Measurements from ENCODE around the gene RNF20.
A peak's percentile ranks its signal among the peaks of the same experiment; 100 is the strongest.
"Not testable (repeated sequence)": the region's sequence is repeated elsewhere in the genome, so short reads cannot be mapped to it uniquely, and the experiment has no call there.

Gene RNF20, protein sequence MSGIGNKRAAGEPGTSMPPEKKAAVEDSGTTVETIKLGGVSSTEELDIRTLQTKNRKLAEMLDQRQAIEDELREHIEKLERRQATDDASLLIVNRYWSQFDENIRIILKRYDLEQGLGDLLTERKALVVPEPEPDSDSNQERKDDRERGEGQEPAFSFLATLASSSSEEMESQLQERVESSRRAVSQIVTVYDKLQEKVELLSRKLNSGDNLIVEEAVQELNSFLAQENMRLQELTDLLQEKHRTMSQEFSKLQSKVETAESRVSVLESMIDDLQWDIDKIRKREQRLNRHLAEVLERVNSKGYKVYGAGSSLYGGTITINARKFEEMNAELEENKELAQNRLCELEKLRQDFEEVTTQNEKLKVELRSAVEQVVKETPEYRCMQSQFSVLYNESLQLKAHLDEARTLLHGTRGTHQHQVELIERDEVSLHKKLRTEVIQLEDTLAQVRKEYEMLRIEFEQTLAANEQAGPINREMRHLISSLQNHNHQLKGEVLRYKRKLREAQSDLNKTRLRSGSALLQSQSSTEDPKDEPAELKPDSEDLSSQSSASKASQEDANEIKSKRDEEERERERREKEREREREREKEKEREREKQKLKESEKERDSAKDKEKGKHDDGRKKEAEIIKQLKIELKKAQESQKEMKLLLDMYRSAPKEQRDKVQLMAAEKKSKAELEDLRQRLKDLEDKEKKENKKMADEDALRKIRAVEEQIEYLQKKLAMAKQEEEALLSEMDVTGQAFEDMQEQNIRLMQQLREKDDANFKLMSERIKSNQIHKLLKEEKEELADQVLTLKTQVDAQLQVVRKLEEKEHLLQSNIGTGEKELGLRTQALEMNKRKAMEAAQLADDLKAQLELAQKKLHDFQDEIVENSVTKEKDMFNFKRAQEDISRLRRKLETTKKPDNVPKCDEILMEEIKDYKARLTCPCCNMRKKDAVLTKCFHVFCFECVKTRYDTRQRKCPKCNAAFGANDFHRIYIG

DNA sequence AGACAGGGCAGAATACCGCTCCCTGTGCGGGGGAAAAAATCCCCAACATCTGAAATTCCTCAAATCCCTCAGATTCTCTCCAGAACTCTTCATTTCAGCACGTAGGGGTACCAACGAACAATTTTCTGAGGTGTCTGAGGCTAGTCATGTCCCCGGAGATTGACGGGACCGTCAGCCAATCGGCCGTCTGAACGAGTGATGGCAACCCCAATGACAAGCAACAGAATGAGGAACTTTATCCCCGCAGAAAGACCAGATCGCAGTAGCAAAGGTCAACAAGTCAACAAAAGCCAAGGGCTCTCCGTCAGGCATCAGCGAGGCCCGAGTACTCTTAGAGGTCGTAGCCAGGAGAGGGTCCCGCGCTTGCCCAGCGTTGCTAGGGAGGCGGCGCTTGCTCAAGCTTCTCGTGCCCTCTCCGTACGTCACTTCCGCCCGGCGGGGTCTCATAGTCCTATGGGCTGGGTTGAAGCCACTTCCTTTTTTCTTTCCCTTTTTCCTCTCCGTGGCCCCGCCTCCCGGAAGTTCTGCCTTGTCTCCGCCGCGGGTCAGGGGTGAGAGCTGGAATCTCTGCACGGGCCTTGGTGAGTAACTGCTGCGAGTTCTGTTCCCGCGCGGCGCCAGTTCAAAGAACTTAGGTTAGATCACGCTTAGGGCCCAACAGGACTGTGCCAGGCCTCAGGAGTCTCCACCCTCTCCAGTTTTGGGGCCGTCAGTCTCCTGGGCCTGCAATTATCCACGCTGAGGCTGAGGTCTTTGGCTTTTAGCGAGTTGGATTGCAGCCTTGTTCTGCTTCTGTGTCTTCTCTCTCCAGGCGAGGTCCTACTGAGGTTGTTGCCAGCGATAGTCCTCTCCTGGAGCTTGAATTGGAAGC, at the start of gene RNF20:
Gene RNF20, plus strand, starts transcription at position 520 of the 871 bp plus-strand sequence. CDS start 1,571 bp downstream, outside the sequence.
- DNase-seq = peak; percentile 99

DNA sequence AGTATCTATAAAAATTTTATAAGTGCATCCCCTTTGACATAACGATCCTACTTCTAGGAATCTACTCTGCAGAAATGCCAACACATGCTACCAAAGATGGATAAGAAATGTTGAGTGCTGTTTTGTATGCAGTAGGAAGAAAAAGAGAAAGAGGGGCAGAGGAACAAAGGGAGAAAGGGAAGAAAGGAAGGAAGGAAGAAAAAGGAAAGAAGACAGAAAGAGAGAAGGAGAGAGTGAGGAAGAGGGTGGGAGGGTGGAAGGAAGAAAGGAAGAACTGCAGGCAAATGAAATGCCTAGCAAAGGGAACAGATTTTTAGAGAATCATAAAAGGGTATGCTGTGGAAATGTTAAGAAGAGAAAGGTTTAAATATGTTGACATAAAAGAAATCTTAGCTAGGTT, 49.6 kb upstream of the RNF20 start:
- DNase-seq = no peak

DNA sequence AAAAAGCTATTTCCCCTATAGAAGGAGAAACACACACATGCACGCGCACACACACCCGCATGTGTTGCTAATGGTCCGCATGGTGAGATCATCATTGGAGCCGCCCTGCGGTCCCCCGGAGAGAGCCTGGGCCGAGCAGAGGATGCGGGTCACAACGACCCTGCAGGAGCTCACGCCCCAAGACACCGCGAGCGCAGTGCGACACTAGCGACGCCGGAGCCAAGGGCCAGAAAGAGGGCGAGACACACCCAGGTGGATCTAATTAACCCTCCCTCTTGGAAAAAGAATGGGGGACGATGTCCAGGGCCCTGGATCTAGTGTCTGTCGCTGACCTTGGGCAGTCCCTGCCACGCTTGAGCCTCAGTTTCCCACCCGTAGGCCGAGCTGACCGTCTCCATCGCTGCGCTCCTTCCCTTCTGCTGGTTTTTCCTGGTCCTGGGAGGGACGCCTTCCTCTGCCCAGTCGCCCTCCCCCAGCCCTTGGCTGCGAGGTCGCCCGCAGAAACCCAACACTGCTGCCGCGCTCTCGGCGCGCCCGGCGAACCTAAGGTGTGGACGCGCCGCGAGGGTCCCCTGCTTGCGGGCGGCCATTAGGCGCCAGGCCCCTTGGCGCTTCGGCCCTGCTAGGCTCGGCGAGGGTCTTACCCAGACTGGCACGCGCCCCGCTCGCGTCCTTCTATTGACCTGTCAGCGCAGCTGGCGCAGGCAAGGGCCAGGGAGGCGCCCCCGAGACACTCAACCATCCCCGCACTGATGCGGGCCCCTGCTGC, 47.5 kb upstream of the RNF20 start:
- DNase-seq = peak; percentile 40

DNA sequence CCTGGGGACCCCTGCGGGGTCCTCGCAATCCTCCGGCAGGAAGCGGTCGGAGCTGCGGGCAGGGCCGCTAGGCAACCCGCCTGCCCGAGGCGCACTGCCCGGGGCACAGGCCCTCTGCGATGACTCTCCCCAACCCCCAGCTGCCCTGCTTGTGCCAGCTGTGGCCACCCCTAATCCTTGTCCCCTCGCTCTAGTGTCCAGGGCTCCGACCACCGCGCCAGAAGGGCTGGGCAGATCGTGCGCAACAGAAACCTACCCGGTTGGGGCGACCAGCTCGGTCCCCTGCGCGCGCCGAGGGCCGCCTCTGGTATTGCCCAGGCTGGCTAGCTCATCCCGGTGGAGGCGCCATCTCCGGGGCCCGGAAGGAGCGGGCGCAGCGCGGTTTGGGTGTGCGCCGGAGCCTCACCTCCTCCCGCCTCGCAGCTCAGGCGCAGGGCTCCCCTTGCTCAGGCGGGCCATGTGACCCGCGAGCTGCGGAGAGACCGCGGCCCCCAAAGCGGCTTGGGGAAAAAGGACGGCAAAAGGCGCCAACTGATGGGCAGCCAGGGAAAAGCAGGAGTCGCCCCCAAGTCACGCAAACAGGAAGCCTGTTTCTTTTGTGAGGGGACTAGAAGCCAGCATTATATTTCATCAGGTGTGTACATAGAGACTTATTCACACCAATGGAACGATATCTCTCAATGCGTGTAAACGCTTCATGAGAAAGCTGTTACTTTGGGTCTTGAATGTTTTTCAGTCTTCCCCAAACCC, 46.8 kb upstream of the RNF20 start:
- DNase-seq = peak; percentile 55

DNA sequence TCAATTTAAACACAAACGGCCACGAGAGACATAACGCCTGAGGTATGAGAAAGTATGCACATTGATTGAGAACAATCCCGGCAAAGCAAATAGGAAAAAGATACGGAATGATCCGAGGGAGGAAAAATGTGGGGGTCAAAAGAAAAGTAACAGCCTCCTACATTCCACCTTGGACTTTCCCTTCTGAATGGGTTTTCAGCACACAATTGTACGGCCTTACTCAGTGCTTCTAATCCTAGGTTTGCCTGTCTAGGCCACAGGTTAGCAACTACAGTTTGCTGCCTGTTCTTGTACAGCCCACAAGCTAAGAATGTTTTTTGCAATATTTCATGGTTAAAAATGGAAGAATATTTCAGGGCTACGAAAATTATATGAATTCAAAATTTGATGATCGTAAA, 46.2 kb upstream of the RNF20 start:
- no peak for DNase-seq

DNA sequence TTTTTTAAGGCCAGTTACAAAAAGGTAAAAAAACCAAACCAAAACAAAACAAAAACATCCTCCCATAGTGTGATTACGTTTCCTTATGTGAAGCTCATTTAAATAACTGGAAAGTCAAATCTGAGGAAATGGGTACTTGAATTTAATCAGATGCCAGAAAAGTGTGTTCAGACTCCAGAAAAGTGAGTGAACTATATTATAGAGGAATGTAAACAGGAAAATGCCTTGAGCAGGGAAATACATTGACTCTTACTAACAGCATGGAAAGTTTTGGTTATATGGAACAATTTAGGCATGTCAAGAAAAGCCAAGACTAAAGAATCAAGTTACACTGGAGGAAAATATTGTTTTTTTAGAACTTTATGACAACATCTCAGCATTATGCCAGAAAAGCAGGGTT, 37.8 kb upstream of the RNF20 start:
- DNase-seq = no peak

DNA sequence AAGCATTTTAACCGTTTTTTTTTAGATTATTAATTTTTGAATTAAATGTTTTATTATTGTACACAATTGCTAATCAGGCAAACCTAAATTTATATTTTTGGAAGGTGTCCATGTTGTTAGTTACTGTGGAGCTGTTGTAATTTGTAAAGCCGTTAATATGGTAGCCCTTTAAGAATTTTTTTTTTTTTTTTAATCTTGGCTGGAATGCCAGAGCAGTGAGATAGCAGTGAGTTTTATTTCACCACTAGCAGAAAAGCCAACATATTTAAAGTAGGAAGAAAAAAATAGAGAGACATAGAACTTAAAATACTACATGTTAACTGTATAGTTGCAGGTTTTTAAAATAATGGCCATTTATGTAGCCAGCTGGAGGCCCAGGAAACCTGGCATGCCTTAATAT, 35.3 kb upstream of the RNF20 start:
- DNase-seq = no peak

DNA sequence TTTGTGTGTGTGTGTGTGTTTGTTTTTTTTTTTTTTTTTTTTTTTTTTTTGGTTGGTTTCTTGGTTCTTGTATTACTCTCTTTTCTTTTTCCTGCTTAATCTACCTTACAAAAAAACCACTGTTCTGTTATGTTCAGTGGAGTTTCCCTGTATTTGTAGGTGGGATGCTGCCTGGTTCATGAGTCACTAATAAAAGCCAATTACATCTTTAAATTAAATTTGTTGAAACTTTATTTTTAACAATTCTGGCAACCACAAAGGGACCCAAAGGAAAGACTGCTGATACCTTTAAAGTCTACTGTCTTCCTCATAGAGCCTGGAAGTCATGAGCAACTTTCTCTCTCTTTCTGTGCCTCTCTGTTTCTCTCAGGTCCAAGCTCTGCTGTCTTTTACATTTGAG, 29.5 kb upstream of the RNF20 start:
- DNase-seq = no peak

DNA sequence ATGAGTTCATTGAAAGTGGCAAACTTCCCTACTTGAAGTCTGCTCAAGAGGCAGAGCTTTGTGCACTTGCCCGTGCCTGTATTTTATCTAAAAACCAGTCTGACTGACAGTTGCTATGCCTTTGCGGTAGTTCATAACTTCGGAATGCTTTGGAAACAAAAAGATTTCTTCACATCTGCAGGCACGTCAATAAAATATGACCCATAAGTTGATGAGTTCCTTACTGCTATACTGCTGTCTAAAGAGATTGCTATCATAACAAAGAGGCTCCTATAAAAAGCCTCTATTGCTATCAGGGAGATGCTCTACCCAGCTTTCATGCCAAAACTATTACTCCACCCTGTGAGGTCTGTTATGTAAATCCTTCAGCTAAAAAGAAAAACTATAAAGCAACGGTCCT, 25.4 kb upstream of the RNF20 start:
- DNase-seq = no peak

DNA sequence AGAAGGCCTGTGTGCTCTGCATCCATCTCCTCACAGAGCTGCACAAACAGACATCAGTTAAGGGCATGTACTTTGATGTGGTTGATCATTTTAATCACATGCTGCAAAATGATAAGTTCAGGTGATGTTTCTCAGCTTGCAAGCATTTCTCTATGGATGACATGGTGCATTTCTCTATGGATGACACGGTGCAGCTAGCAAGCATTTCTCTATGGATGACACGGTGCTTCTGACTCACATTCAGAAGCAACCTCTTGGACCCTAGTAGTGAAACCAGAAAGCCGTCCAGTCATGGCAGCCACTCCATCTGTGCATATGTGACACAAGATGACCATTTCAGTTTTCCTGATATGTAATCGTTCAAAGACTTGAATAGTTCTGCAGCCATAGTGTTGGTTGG, 24.1 kb upstream of the RNF20 start:
- no peak for DNase-seq

DNA sequence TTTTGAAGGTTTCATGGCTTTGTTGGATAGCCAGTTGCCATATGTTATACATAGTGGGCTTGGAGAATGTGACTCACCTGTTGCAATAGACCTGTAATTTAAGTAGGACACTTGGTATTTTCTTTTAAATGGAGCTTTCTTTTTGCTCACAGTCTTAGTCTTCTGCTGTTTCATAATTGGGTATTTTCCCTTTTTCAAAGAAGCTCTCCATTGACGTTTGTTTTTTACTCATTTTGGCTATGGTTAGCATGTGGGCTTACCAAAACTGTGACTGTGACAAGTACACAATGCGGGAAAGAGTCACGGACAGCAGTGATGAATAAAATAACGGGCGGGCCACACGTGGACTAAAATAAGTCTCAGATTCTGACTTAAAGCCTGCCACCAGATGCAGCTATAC, 23.2 kb upstream of the RNF20 start:
- no peak for DNase-seq

DNA sequence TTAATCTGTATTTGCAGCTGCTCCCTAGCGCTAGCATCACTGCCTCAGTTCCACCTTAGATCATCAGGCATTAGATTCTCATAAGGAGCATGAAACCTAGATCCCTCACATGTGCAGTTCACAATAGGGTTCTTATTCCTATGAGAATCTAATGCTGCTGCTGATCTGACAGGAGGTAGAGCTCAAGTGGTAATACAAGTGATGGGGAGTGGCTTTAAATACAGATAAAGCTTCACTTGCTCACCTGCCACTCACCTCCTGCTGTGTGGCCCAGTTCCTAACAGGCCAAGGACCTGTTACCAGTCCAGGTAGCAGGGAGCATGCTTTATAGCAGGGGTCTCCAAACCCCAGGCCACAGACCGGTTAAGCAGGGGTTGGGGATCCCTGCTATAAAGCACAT, 22.6 kb upstream of the RNF20 start:
- DNase-seq = no peak

DNA sequence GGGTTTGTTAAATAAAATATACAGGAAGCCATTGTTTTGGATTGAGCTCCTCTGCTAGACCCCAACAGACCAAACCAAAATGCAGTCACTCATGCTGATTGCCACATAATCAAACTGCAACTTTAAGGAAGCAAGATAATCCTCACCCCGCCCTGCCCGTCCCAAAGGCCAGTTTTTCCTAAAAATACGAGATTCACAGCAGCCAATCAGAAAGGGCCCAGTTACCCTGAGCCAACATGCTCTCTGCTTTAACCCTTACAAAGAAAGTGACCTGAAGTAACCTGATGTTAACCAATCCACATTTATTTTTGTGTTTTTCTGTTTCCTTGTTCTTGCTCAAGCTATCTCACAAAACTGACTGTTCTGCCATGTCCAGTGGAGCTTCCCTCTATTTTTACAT, 21.5 kb upstream of the RNF20 start:
- no peak for DNase-seq

DNA sequence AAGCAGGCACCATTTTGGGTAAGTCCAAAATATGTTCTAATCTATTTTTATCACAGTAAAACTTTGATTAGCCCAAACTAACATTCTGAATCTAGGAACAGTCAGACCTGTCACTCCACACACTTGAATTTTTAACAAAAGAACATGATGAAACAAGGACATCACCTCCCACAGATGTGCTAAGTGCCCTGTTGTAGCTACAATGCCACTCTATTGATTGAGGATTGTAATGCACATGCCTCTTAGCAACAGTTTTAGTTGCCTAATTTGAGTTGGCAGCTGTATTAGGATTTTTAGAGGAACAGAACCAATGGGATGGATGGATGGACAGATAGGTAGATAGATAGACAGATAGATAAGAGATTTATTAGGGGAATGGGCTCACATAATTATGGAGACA, 20.3 kb upstream of the RNF20 start:
- DNase-seq = no peak

DNA sequence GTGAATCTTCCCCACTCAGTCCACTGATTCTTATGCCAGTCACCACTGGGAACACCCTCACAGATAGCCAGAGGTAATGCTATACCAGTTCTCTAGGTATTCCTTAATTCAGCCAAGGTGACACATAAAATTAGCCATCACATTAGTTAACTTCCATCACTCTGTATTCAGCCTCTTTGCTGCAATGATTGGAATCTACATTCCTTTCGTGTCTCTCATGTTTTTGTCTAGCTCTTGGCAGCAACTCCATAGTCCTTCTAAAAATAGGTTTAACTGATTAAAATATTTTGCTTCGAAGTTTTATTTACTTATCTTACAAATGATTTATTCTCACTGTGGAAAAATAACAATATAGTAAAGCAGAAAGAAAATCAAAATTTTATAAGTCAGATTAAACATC, 19.6 kb upstream of the RNF20 start:
- no peak for DNase-seq

DNA sequence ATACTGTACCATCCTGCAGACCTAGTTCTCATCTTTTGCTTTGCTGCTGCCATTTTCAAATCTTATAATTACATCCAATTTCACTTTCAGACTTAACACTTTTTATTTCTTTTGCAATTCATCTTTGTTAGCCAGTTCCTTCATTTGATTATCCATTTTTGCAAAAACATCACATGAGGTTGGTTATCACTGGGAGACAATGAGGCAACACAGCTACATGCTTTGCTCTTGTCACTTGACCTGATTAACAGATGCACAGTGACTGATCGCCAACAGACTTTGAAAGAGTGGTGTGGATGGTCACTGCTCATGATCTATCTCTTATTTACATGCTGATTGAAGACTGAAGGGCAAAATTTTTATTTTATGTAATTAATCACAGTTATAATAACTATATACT, 17.0 kb upstream of the RNF20 start:
- no peak for DNase-seq

DNA sequence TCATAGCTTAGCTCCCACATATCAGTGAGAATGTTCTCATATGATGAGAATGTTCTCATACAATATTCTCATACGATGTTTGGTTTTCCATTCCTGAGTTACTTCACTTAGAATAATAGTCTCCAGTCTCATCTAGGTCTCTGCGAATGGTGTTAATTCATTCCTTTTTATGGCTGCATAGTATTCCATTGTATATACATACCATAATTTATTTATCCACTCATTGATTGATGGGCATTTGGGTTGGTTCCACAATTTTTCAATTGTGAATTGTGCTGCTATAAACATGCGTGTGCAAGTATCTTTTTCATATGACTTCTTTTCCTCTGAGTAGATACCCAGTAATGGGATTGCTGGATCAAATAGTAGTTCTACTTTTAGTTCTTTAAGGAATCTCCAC, 15.2 kb upstream of the RNF20 start:
- not testable (repeated sequence) for DNase-seq

DNA sequence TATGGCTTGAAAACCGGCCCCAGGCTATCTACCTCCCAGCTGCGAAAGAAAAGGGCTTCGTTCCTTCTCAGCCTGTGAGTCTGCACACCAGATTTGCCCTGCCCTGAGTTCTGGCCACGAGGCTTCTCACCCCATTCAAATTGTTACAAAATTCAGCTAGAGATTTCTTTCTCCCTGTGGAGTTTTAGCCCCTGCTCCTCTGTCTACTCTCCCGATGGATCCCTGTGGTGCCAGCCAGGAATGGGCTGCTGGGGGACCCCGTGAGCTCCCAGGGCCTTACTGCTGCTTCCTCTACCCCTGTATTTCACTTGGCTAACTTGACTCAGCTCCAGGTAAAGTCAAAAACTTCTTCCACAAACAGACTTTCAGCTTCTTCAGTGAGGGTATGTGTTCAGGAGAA, 9.3 kb upstream of the RNF20 start:
- no peak for DNase-seq

DNA sequence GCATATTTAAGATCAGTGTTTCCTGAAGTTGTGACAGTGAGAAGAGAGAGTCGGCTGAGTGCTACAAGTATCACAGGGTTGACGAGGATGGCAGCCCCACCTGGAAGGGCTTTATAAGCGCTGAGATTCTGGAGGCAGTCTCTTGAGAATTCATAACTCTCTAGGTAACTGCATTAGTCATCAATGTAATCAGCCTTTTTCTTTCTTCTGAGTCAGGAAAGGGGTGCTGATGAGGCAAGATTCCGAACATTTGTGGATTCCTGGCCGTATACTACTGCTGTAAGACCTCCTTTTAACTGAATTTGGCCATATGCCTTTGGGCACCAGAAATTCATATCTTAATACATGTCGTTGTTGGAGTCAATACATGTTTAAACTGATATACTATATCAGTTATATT, 6.6 kb upstream of the RNF20 start:
- DNase-seq = no peak

DNA sequence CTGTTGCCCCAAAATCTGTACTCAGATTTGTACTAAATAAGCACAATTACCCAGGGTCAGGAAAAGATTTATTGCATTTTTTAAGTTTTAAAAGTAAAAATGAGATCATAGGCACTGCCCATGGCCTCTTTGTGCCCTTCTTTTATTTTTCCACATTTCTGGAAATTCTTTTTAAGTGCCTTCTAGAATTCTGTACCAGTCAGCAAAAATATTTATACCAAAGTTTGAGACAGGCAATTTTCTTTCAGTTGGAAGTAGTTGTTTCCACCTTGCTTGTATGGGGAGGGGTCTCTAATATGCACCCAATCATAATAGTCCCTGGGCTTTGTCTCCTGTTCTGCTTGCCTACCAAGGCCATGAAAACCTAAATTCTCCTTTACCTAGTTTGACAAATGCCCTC, 5.6 kb upstream of the RNF20 start:
- DNase-seq = no peak

DNA sequence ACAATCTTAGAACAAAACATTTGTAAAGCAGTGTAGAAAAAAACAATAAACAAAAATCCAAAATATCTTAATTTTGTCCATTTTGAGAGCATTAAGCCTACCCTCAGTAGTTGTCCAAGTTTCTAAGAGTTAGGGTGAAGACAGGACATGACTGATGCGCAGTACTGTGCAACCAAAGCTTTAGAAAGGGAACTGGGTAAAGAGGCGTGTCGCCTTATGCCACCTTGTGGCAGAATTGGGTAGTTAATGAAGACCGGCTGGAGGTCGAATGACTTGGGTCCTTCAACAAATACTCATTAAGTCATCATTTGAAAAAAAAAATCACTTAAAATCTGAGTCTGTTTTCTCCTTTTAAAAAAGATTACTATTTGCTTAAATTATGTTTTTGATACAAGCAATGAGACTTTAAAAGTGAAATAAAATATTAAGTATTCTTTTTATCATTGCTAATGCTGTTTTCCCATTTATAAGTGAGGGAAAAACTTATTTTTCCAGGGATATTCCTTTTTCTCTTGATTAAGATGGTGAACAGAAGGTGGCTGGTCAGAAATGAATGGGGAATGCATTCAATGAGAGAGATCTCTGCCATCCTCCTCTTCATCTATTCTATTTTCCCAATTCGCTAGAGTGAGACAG, 3.5 kb upstream of the RNF20 start:
- peak; percentile 64 for DNase-seq
